MM.1S (cell line): ENCODE data around the gene STK39.

Experiments
- DNase-seq: peaks from one replicate; pipeline ENCODE4 v3.0.0-alpha.2; 2015
- H2AFZ ChIP-seq: fragments of 300-600 bp; sonication (generic); 2 replicates; pipeline ENCODE4 v1.6.0; 2016; ENCODE audit warnings: antibody characterized with exemption, low read length
- H3F3A ChIP-seq: fragments of 300-600 bp; sonication (generic); 2 replicates; pipeline ENCODE4 v1.6.1; 2016; ENCODE audit warnings: mild to moderate bottlenecking, antibody characterized with exemption, low read length, moderate library complexity, mixed read lengths; ENCODE audit not compliant: insufficient read depth
- H3K27ac ChIP-seq: fragments of 300-600 bp; sonication (generic); 2 replicates; pipeline ENCODE4 v1.5.1; 2016; ENCODE audit warnings: mild to moderate bottlenecking, low read length
- H3K27me3 ChIP-seq: fragments of 300-600 bp; sonication (generic); replicated peaks from 2 replicates; pipeline ENCODE4 v1.6.0; 2016; ENCODE audit warnings: low read length; ENCODE audit not compliant: insufficient read depth
- H3K36me3 ChIP-seq: fragments of 300-600 bp; sonication (generic); replicated peaks from 2 replicates; pipeline ENCODE4 v1.6.1; 2016; ENCODE audit warnings: mild to moderate bottlenecking, low read length, mixed read lengths; ENCODE audit not compliant: insufficient read depth
- H3K4me1 ChIP-seq: fragments of 300-600 bp; sonication (generic); 2 replicates; pipeline ENCODE4 v1.6.1; 2016; ENCODE audit warnings: low read length, mixed read lengths
- H3K4me2 ChIP-seq: fragments of 300-600 bp; sonication (generic); 2 replicates; pipeline ENCODE4 v1.6.0; 2016; ENCODE audit warnings: low read depth, low read length
- H3K4me3 ChIP-seq: fragments of 300-600 bp; sonication (generic); 2 replicates; pipeline ENCODE4 v1.5.1; 2016; ENCODE audit warnings: low read length, mixed read lengths
- H3K79me2 ChIP-seq: fragments of 300-600 bp; sonication (generic); 2 replicates; pipeline ENCODE4 v1.6.1; 2016; ENCODE audit warnings: mixed run types, low read length, mixed read lengths
- H3K9ac ChIP-seq: fragments of 300-600 bp; sonication (generic); 2 replicates; pipeline ENCODE4 v1.6.1; 2016; ENCODE audit warnings: low read length, mixed read lengths
- H3K9me2 ChIP-seq: fragments of 300-600 bp; sonication (generic); replicated peaks from 2 replicates; pipeline ENCODE4 v1.6.1; 2016; ENCODE audit warnings: mild to moderate bottlenecking, low read length, mixed read lengths; ENCODE audit not compliant: insufficient read depth
- H3K9me3 ChIP-seq: fragments of 300-600 bp; sonication (generic); replicated peaks from 2 replicates; pipeline ENCODE4 v1.6.1; 2016; ENCODE audit warnings: mild to moderate bottlenecking, low read length, mixed read lengths; ENCODE audit not compliant: insufficient read depth
- H4K20me1 ChIP-seq: fragments of 300-600 bp; sonication (generic); 2 replicates; pipeline ENCODE4 v1.6.1; 2016; ENCODE audit warnings: mild to moderate bottlenecking, low read length, moderate library complexity, mixed read lengths; ENCODE audit not compliant: insufficient read depth
- EZH2 ChIP-seq: fragments of 300-600 bp; sonication (generic); optimal IDR thresholded peaks from 2 replicates; pipeline ENCODE3; 2017; ENCODE audit warnings: low read depth, mild to moderate bottlenecking, antibody characterized with exemption, low read length, mixed read lengths
- EZH2phosphoT487 ChIP-seq: fragments of 300-600 bp; sonication (generic); IDR thresholded peaks from 2 replicates; pipeline ENCODE4 v1.6.1; 2018; ENCODE audit warnings: antibody characterized with exemption, low read length
- TF ChIP-seq, protein P1 (sequence below): fragments of 300-600 bp; sonication (generic); IDR thresholded peaks from 2 replicates; pipeline ENCODE4 v1.5.1; 2016; ENCODE audit warnings: antibody characterized with exemption, low read length, mixed read lengths

Gene STK39

GRCh38 chr2:167914969-167915368 is 332.4 kb downstream of the STK39 start:
- Histone ChIP-seq H2AFZ (no peak overlapping the region), H3K27ac (no peak overlapping the region), H3K9me3 (no peaks in the 10 kb centered on the region), H3K9ac (no peak overlapping the region), H3K79me2 (no peaks in the 10 kb centered on the region), H3K4me3 (no peak overlapping the region), H3F3A (no peaks in the 10 kb centered on the region), H3K9me2 (no peaks in the 10 kb centered on the region), H3K36me3 (no peaks in the 10 kb centered on the region), H3K4me2 (no peak overlapping the region), H3K4me1 (no peaks in the 10 kb centered on the region), H3K27me3 (no peaks in the 10 kb centered on the region), H4K20me1 (no peaks in the 10 kb centered on the region)
- DNase-seq = no peak
- TF ChIP-seq EZH2 = no peak
- TF ChIP-seq, protein P1, sequence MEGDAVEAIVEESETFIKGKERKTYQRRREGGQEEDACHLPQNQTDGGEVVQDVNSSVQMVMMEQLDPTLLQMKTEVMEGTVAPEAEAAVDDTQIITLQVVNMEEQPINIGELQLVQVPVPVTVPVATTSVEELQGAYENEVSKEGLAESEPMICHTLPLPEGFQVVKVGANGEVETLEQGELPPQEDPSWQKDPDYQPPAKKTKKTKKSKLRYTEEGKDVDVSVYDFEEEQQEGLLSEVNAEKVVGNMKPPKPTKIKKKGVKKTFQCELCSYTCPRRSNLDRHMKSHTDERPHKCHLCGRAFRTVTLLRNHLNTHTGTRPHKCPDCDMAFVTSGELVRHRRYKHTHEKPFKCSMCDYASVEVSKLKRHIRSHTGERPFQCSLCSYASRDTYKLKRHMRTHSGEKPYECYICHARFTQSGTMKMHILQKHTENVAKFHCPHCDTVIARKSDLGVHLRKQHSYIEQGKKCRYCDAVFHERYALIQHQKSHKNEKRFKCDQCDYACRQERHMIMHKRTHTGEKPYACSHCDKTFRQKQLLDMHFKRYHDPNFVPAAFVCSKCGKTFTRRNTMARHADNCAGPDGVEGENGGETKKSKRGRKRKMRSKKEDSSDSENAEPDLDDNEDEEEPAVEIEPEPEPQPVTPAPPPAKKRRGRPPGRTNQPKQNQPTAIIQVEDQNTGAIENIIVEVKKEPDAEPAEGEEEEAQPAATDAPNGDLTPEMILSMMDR = no peak

DNA sequence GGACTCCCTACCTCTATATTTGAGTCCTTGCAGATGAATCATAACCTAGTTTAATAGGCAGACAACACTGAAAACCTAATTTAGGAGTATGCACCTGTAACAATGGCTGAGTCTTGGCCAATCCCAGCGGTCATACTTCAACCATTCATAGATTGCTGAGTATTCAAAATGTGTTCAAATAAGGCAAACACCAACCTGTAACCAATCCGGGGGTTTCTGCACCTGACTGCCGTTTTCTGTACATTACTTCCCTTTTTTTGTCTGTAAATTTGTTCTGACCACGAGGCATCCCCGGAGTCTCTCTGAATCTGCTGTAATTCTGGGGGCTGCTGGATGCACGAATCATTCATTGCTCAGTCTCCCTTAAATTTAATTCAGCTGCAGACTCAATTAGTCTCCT is 338.6 kb downstream of the STK39 start:
- no peaks in the 10 kb centered on the region for H3F3A ChIP-seq
- no peaks in the 10 kb centered on the region for H3K4me1 ChIP-seq
- H3K27ac ChIP-seq = no peak overlapping the region
- no peaks in the 10 kb centered on the region for H3K79me2 ChIP-seq
- no peaks in the 10 kb centered on the region for H3K9me3 ChIP-seq
- no peak overlapping the region for H3K4me3 ChIP-seq
- DNase-seq = peak; percentile 14
- H4K20me1 ChIP-seq = no peaks in the 10 kb centered on the region
- no peaks in the 10 kb centered on the region for H3K36me3 ChIP-seq
- H3K4me2 ChIP-seq = no peak overlapping the region
- no peak for TF ChIP-seq EZH2
- no peak overlapping the region for H2AFZ ChIP-seq
- H3K9ac ChIP-seq = no peak overlapping the region
- H3K9me2 ChIP-seq = no peaks in the 10 kb centered on the region
- H3K27me3 ChIP-seq = no peaks in the 10 kb centered on the region

- Histone ChIP-seq H2AFZ (no peak overlapping the region), H3K4me2 (no peak overlapping the region), H3K4me1 (no peaks in the 10 kb centered on the region), H3F3A (no peaks in the 10 kb centered on the region), H3K36me3 (no peaks in the 10 kb centered on the region), H3K27ac (no peak overlapping the region), H3K4me3 (no peak overlapping the region), H3K9ac (no peak overlapping the region), H3K9me3 (no peaks in the 10 kb centered on the region), H4K20me1 (no peaks in the 10 kb centered on the region), H3K27me3 (no peaks in the 10 kb centered on the region), H3K9me2 (no peaks in the 10 kb centered on the region), H3K79me2 (no peaks in the 10 kb centered on the region)
- TF ChIP-seq EZH2phosphoT487 (no peak), EZH2 (no peak)
- TF ChIP-seq, protein P1 = no peak
- no peak for DNase-seq
Observed at GRCh38 chr2:167905668-167906067, 341.7 kb downstream of the STK39 start.
